Activated CD4-positive, alpha-beta T cell treated with anti-CD3 and anti-CD28 coated beads, Interleukin-2, amount 10 ng/mL, durations not matched to agents 24 days and 14 days (primary cell): ENCODE results near the gene WWP2. TPM values are rescaled to one million over a fixed set of nuclear protein-coding genes. Genes with fewer than 3 reads are reported as not detected.

Experiments
- DNase-seq: peaks from one replicate; pipeline ENCODE4 v3.0.0; 2022
- H3K27ac Mint-ChIP-seq: one replicate; pipeline ENCODE4 v1.8.0; 2022; ENCODE audit warnings: mild to moderate bottlenecking, mixed read lengths
- H3K27me3 Mint-ChIP-seq: one replicate; pipeline ENCODE4 v1.8.0; 2022; ENCODE audit warnings: mixed read lengths
- H3K36me3 Mint-ChIP-seq: one replicate; pipeline ENCODE4 v1.8.0; 2022; ENCODE audit warnings: low read depth, mild to moderate bottlenecking, mixed read lengths
- H3K4me1 Mint-ChIP-seq: one replicate; pipeline ENCODE4 v1.8.0; 2021; ENCODE audit warnings: mixed read lengths
- H3K4me3 Mint-ChIP-seq: one replicate; pipeline ENCODE4 v1.8.0; 2022; ENCODE audit warnings: mild to moderate bottlenecking, moderate library complexity, mixed read lengths
- H3K9me3 Mint-ChIP-seq: one replicate; pipeline ENCODE4 v1.8.0; 2021; ENCODE audit warnings: mixed read lengths
- intact Hi-C: fragments of 100-400 bp; cut with micrococcal nuclease; formaldehyde crosslinking; loops from one replicate; pipeline ENCODE4 v1.15.1; 2023
- total RNA-seq: library from RNA; stranded (reverse); gene quantifications from 2 replicates; pipeline ENCODE4 v1.2.3, GENCODE V29; 2022

The WWP2 gene
- total RNA-seq, 1 donor from 2014 or later, result 57.5 TPM

GRCh38 chr16:69874271-69874670, 112.1 kb downstream of the WWP2 start:
- DNase-seq, result no peak
- intact Hi-C loops, result no loop called here
- Mint-ChIP-seq H3K27ac (no peak overlapping the region), H3K36me3 (peaks cover 37% of the 10 kb centered on the region), H3K27me3 (no peaks in the 10 kb centered on the region), H3K4me1 (no peaks in the 10 kb centered on the region), H3K9me3 (no peaks in the 10 kb centered on the region), H3K4me3 (no peak overlapping the region)

GRCh38 chr16:69880640-69881133, 118.6 kb downstream of the WWP2 start:
- no peaks in the 10 kb centered on the region for H3K4me1 Mint-ChIP-seq
- H3K4me3 Mint-ChIP-seq, result no peak overlapping the region
- DNase-seq, result no peak
- peaks cover 33% of the 10 kb centered on the region for H3K36me3 Mint-ChIP-seq
- H3K27me3 Mint-ChIP-seq, result no peaks in the 10 kb centered on the region
- H3K27ac Mint-ChIP-seq, result no peak overlapping the region
- intact Hi-C loops, result no loop called here
- H3K9me3 Mint-ChIP-seq, result no peaks in the 10 kb centered on the region

- Mint-ChIP-seq H3K27me3 (no peaks in the 10 kb centered on the region), H3K9me3 (no peaks in the 10 kb centered on the region), H3K27ac (no peak overlapping the region), H3K36me3 (peaks cover 34% of the 10 kb centered on the region), H3K4me1 (no peaks in the 10 kb centered on the region), H3K4me3 (no peak overlapping the region)
- intact Hi-C loops, result no loop called here
- DNase-seq, result no peak
These were observed 119.0 kb downstream of the WWP2 start for GRCh38 chr16:69881141-69881540.

GRCh38 chr16:69883744-69884143, 121.6 kb downstream of the WWP2 start:
- DNase-seq, result no peak
- no peaks in the 10 kb centered on the region for H3K27me3 Mint-ChIP-seq
- intact Hi-C loops, result no loop called here
- H3K4me3 Mint-ChIP-seq, result no peak overlapping the region
- H3K9me3 Mint-ChIP-seq, result no peaks in the 10 kb centered on the region
- peaks cover 25% of the 10 kb centered on the region for H3K36me3 Mint-ChIP-seq
- no peaks in the 10 kb centered on the region for H3K4me1 Mint-ChIP-seq
- no peak overlapping the region for H3K27ac Mint-ChIP-seq

GRCh38 chr16:69885722-69886121, 123.6 kb downstream of the WWP2 start:
- intact Hi-C loops, result no loop called here
- H3K27ac Mint-ChIP-seq, result no peak overlapping the region
- H3K27me3 Mint-ChIP-seq, result no peaks in the 10 kb centered on the region
- H3K4me1 Mint-ChIP-seq, result no peaks in the 10 kb centered on the region
- H3K4me3 Mint-ChIP-seq, result no peak overlapping the region
- no peak for DNase-seq
- H3K9me3 Mint-ChIP-seq, result no peaks in the 10 kb centered on the region
- peaks cover 32% of the 10 kb centered on the region for H3K36me3 Mint-ChIP-seq

GRCh38 chr16:69886726-69887125, 124.6 kb downstream of the WWP2 start:
- no peak for DNase-seq

GRCh38 chr16:69888005-69888590, 126.0 kb downstream of the WWP2 start:
- intact Hi-C loops, result no loop called here
- H3K4me1 Mint-ChIP-seq, result no peaks in the 10 kb centered on the region
- H3K27ac Mint-ChIP-seq, result no peak overlapping the region

More at GRCh38 chr16:69886726-69887125, 124.6 kb downstream of the WWP2 start:
- Mint-ChIP-seq H3K36me3 (peaks cover 35% of the 10 kb centered on the region), H3K27me3 (no peaks in the 10 kb centered on the region), H3K9me3 (no peaks in the 10 kb centered on the region), H3K4me1 (no peaks in the 10 kb centered on the region), H3K4me3 (no peak overlapping the region), H3K27ac (no peak overlapping the region)
- intact Hi-C loops, result no loop called here

GRCh38 chr16:69889295-69889964, 127.3 kb downstream of the WWP2 start:
- H3K4me3 Mint-ChIP-seq, result no peak overlapping the region
- H3K9me3 Mint-ChIP-seq, result no peaks in the 10 kb centered on the region
- peak overlapping the region; percentile 6 for H3K27ac Mint-ChIP-seq
- no peaks in the 10 kb centered on the region for H3K27me3 Mint-ChIP-seq
- H3K4me1 Mint-ChIP-seq, result no peaks in the 10 kb centered on the region
- DNase-seq, result no peak
- intact Hi-C loops, result no loop called here
- H3K36me3 Mint-ChIP-seq, result peaks cover 34% of the 10 kb centered on the region

More at GRCh38 chr16:69888005-69888590, 126.0 kb downstream of the WWP2 start:
- Mint-ChIP-seq H3K36me3 (peaks cover 33% of the 10 kb centered on the region), H3K4me3 (no peak overlapping the region), H3K9me3 (no peaks in the 10 kb centered on the region), H3K27me3 (no peaks in the 10 kb centered on the region)
- no peak for DNase-seq

GRCh38 chr16:69890114-69890891, 128.2 kb downstream of the WWP2 start:
- H3K27ac Mint-ChIP-seq, result no peak overlapping the region
- no peaks in the 10 kb centered on the region for H3K27me3 Mint-ChIP-seq
- H3K36me3 Mint-ChIP-seq, result peaks cover 37% of the 10 kb centered on the region
- DNase-seq, result no peak
- no peaks in the 10 kb centered on the region for H3K4me1 Mint-ChIP-seq
- intact Hi-C loops, result no loop called here
- H3K9me3 Mint-ChIP-seq, result no peaks in the 10 kb centered on the region
- H3K4me3 Mint-ChIP-seq, result no peak overlapping the region

- no peaks in the 10 kb centered on the region for H3K27me3 Mint-ChIP-seq
- H3K4me3 Mint-ChIP-seq, result no peak overlapping the region
- no peak overlapping the region for H3K27ac Mint-ChIP-seq
- H3K4me1 Mint-ChIP-seq, result no peaks in the 10 kb centered on the region
- no peak for DNase-seq
- H3K9me3 Mint-ChIP-seq, result no peaks in the 10 kb centered on the region
- peaks cover 33% of the 10 kb centered on the region for H3K36me3 Mint-ChIP-seq
- intact Hi-C loops, result no loop called here
These were observed 128.8 kb downstream of the WWP2 start for GRCh38 chr16:69890892-69891282.

GRCh38 chr16:69892378-69892777, 130.2 kb downstream of the WWP2 start:
- no peaks in the 10 kb centered on the region for H3K4me1 Mint-ChIP-seq
- H3K36me3 Mint-ChIP-seq, result peaks cover 33% of the 10 kb centered on the region
- DNase-seq, result no peak
- H3K9me3 Mint-ChIP-seq, result no peaks in the 10 kb centered on the region
- H3K4me3 Mint-ChIP-seq, result no peak overlapping the region
- no peak overlapping the region for H3K27ac Mint-ChIP-seq
- intact Hi-C loops, result no loop called here
- H3K27me3 Mint-ChIP-seq, result no peaks in the 10 kb centered on the region

- Mint-ChIP-seq H3K27me3 (no peaks in the 10 kb centered on the region), H3K4me3 (no peak overlapping the region), H3K9me3 (no peaks in the 10 kb centered on the region), H3K36me3 (peaks cover 28% of the 10 kb centered on the region), H3K27ac (no peak overlapping the region), H3K4me1 (no peaks in the 10 kb centered on the region)
- DNase-seq, result no peak
- intact Hi-C loops, result no loop called here
These were observed 131.0 kb downstream of the WWP2 start for GRCh38 chr16:69893106-69893505.

GRCh38 chr16:69894676-69895075, 132.5 kb downstream of the WWP2 start:
- no peak overlapping the region for H3K4me3 Mint-ChIP-seq
- H3K27ac Mint-ChIP-seq, result no peak overlapping the region
- H3K27me3 Mint-ChIP-seq, result no peaks in the 10 kb centered on the region
- H3K9me3 Mint-ChIP-seq, result no peaks in the 10 kb centered on the region
- intact Hi-C loops, result no loop called here
- DNase-seq, result no peak
- peaks cover 16% of the 10 kb centered on the region for H3K36me3 Mint-ChIP-seq
- H3K4me1 Mint-ChIP-seq, result no peaks in the 10 kb centered on the region

GRCh38 chr16:69903865-69904415, 141.8 kb downstream of the WWP2 start:
- intact Hi-C loops, result no loop called here
- DNase-seq, result no peak
- H3K4me1 Mint-ChIP-seq, result no peaks in the 10 kb centered on the region
- no peak overlapping the region for H3K4me3 Mint-ChIP-seq
- no peaks in the 10 kb centered on the region for H3K27me3 Mint-ChIP-seq
- peaks cover 14% of the 10 kb centered on the region for H3K36me3 Mint-ChIP-seq
- H3K27ac Mint-ChIP-seq, result no peak overlapping the region
- H3K9me3 Mint-ChIP-seq, result no peaks in the 10 kb centered on the region
